HPDE6-E6E7 (cell line): ENCODE measurements around the gene NAAA.
"Not testable (repeated sequence)": the region's sequence is repeated elsewhere in the genome, so short reads cannot be mapped to it uniquely, and the experiment has no call there.

ENCODE experiments used
- DNase-seq: peaks from one replicate; pipeline ENCODE4 v3.0.0; 2011; ENCODE audit warnings: missing footprints; ENCODE audit errors: extremely low spot score

NAAA gene

GRCh38 chr4:75919920-75920319 is 20.9 kb downstream of the NAAA start:
- no peak for DNase-seq

- peak; percentile 55 for DNase-seq
Observed at GRCh38 chr4:75916091-75916661, 24.6 kb downstream of the NAAA start.

GRCh38 chr4:75912968-75913367 is 27.8 kb downstream of the NAAA start:
- DNase-seq, result no peak

GRCh38 chr4:75910831-75911230 is 30.0 kb downstream of the NAAA start:
- DNase-seq, result not testable (repeated sequence)

- DNase-seq, result no peak
Observed at GRCh38 chr4:75909405-75909804, 31.4 kb downstream of the NAAA start.

- DNase-seq, result no peak
Observed at GRCh38 chr4:75908555-75908954, 32.3 kb downstream of the NAAA start.

- DNase-seq, result no peak
Observed at GRCh38 chr4:75907966-75908365, 32.8 kb downstream of the NAAA start.

GRCh38 chr4:75904076-75904475 is 36.7 kb downstream of the NAAA start:
- no peak for DNase-seq

- no peak for DNase-seq
Observed at GRCh38 chr4:75902352-75902751, 38.5 kb downstream of the NAAA start, which contains the start of gene PPEF2. TSS of gene PPEF2 (minus strand) at chr4:75902452. CDS start at chr4:75896325, 6,127 bp downstream.

- no peak for DNase-seq
Observed at GRCh38 chr4:75898536-75898935, 42.3 kb downstream of the NAAA start.

GRCh38 chr4:75895744-75896314 is 45.0 kb downstream of the NAAA start:
- DNase-seq, result peak; percentile 19

- peak; percentile 21 for DNase-seq
Observed at GRCh38 chr4:75892508-75892907, 48.3 kb downstream of the NAAA start.

GRCh38 chr4:75891611-75892010 is 49.2 kb downstream of the NAAA start:
- no peak for DNase-seq

GRCh38 chr4:75889537-75890199 is 51.1 kb downstream of the NAAA start:
- DNase-seq, result no peak

- no peak for DNase-seq
Observed at GRCh38 chr4:75886104-75886503, 54.7 kb downstream of the NAAA start.

- DNase-seq, result no peak
Observed at GRCh38 chr4:75881476-75881875, 59.3 kb downstream of the NAAA start.

- no peak for DNase-seq
Observed at GRCh38 chr4:75880278-75880677, 60.5 kb downstream of the NAAA start.

- DNase-seq, result no peak
Observed at GRCh38 chr4:75878246-75878756, 62.5 kb downstream of the NAAA start.

GRCh38 chr4:75876218-75876617 is 64.6 kb downstream of the NAAA start:
- DNase-seq, result no peak

- no peak for DNase-seq
Observed at GRCh38 chr4:75869100-75869499, 71.7 kb downstream of the NAAA start.

- DNase-seq, result no peak
Observed at GRCh38 chr4:75867130-75867529, 73.7 kb downstream of the NAAA start.
